Osteocyte (in vitro differentiated cells): Measurements from ENCODE around the gene THY1. TPM values are rescaled to one million over a fixed set of nuclear protein-coding genes. Genes with fewer than 3 reads are reported as not detected.

Experiments used
- DNase-seq: peaks from one replicate; pipeline ENCODE4 v3.0.0; 2021; ENCODE audit warnings: mixed read lengths; ENCODE audit not compliant: unreplicated experiment; ENCODE audit errors: extremely low spot score
- H3K27ac Mint-ChIP-seq: one replicate; pipeline ENCODE4 v1.8.0; 2021; ENCODE audit warnings: mild to moderate bottlenecking, mixed read lengths; ENCODE audit not compliant: unreplicated experiment
- H3K27me3 Mint-ChIP-seq: one replicate; pipeline ENCODE4 v1.8.0; 2021; ENCODE audit warnings: mixed read lengths; ENCODE audit not compliant: unreplicated experiment
- H3K36me3 Mint-ChIP-seq: one replicate; pipeline ENCODE4 v1.8.0; 2021; ENCODE audit warnings: mixed read lengths; ENCODE audit not compliant: unreplicated experiment
- H3K4me1 Mint-ChIP-seq: one replicate; pipeline ENCODE4 v1.8.0; 2021; ENCODE audit warnings: mixed read lengths; ENCODE audit not compliant: unreplicated experiment
- H3K4me3 Mint-ChIP-seq: one replicate; pipeline ENCODE4 v1.8.0; 2021; ENCODE audit warnings: mild to moderate bottlenecking, moderate library complexity, mixed read lengths; ENCODE audit not compliant: unreplicated experiment
- H3K9me3 Mint-ChIP-seq: one replicate; pipeline ENCODE4 v1.8.0; 2021; ENCODE audit warnings: mixed read lengths; ENCODE audit not compliant: unreplicated experiment
- CTCF ChIP-seq: fragments of 200-600 bp; sonication (generic); IDR thresholded peaks from 2 replicates; pipeline ENCODE4 v1.5.0; 2021; ENCODE audit warnings: antibody characterized with exemption, mild to moderate bottlenecking, moderate library complexity
- total RNA-seq: library from RNA; stranded (reverse); gene quantifications from 2 replicates; pipeline ENCODE4 v1.2.1, GENCODE V29; 2021

Gene THY1
- total RNA-seq, 1 donor from 2014 or later: 14.0 TPM

GRCh38 chr11:119397740-119398139 lies 25.2 kb downstream of the THY1 start:
- H3K4me1 Mint-ChIP-seq: no peaks in the 10 kb centered on the region
- H3K36me3 Mint-ChIP-seq: no peaks in the 10 kb centered on the region
- H3K4me3 Mint-ChIP-seq: no peak overlapping the region
- no peak overlapping the region for H3K27ac Mint-ChIP-seq
- H3K27me3 Mint-ChIP-seq: peaks cover 62% of the 10 kb centered on the region
- peaks cover 37% of the 10 kb centered on the region for H3K9me3 Mint-ChIP-seq
- no peak for DNase-seq
- no peak for TF ChIP-seq CTCF

GRCh38 chr11:119396835-119397234 lies 26.1 kb downstream of the THY1 start:
- Mint-ChIP-seq H3K9me3 (peaks cover 37% of the 10 kb centered on the region), H3K27ac (no peak overlapping the region), H3K4me1 (no peaks in the 10 kb centered on the region), H3K4me3 (no peak overlapping the region), H3K27me3 (peaks cover 63% of the 10 kb centered on the region), H3K36me3 (no peaks in the 10 kb centered on the region)
- no peak for DNase-seq
- no peak for TF ChIP-seq CTCF

GRCh38 chr11:119391275-119391674 lies 31.7 kb downstream of the THY1 start:
- no peaks in the 10 kb centered on the region for H3K4me1 Mint-ChIP-seq
- H3K4me3 Mint-ChIP-seq: no peak overlapping the region
- no peak for TF ChIP-seq CTCF
- no peaks in the 10 kb centered on the region for H3K9me3 Mint-ChIP-seq
- peaks cover 47% of the 10 kb centered on the region for H3K27me3 Mint-ChIP-seq
- H3K36me3 Mint-ChIP-seq: no peaks in the 10 kb centered on the region
- H3K27ac Mint-ChIP-seq: no peak overlapping the region
- DNase-seq: no peak

DNA sequence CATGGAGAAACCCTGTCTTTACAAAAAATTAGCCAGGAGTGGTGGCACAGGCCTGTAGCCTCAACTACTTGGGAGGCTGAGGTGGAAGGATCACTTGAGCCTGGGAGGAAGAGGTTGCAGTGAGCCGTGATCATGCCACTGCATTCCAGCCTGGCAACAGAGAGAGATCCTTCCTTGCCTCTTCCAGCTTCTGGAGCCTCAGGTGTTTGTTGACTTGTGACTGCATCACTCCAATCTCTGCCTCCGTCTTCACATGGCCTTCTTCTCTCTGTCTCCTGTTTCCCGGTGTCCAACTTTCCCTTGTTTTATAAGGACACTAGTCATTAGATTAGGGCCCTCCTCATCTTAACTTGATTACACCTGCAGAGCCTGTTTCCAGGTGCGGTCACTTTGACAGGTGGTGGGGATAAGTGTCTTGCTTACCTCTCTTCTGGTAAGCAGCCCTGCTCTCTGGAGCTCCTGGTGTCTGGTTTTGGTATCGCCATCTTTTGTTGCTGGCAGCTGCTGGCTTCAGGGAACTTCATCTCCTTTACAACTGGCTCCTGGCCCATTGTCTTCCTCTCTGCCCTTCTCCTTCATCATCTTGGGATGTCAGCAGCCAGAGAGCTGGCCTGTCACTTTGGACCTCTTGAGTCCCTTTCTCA lies 33.2 kb downstream of the THY1 start:
- peak; percentile 46 for DNase-seq
- Mint-ChIP-seq H3K27me3 (peaks cover 41% of the 10 kb centered on the region), H3K4me3 (no peak overlapping the region), H3K27ac (no peak overlapping the region), H3K36me3 (no peaks in the 10 kb centered on the region), H3K9me3 (no peaks in the 10 kb centered on the region), H3K4me1 (no peaks in the 10 kb centered on the region)
- peak; percentile 37 for TF ChIP-seq CTCF

DNA sequence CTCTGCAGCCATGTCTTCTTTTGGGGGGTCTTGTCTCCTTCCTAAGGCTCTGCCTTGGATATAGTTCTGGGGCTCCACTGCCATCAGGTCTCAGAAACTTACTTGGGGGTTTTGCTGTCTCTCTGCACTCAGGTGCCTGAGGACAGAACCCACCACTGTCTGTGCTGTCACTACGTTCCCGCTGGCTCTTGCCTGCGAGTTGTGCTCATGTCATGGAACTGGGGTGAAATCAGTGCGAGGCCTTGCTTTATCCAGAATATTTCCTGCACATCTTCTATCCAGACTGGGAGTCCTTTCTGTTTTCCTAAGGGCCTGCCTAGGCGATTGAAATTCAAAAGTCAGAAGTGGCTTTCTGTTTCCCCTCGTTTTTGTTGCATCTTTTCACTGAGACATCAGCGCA lies 34.9 kb downstream of the THY1 start:
- no peaks in the 10 kb centered on the region for H3K36me3 Mint-ChIP-seq
- H3K27ac Mint-ChIP-seq: no peak overlapping the region
- H3K9me3 Mint-ChIP-seq: no peaks in the 10 kb centered on the region
- H3K4me1 Mint-ChIP-seq: no peaks in the 10 kb centered on the region
- H3K4me3 Mint-ChIP-seq: no peak overlapping the region
- peaks cover 29% of the 10 kb centered on the region for H3K27me3 Mint-ChIP-seq
- no peak for TF ChIP-seq CTCF
- peak; percentile 65 for DNase-seq
